ENCODE data around the gene RBBP8.
"Not testable (repeated sequence)": the region's sequence is repeated elsewhere in the genome, so short reads cannot be mapped to it uniquely, and the experiment has no call there.

The RBBP8 gene

GRCh38 chr18:22933206-22933965 lies at the start of gene RBBP8:
TSS of gene RBBP8 (plus strand) at chr18:22933328. CDS start at chr18:22936852, 3,524 bp downstream.
- peak; percentile 63 for DNase-seq

- DNase-seq = no peak
Observed at GRCh38 chr18:22883827-22884226, 49.3 kb upstream of the RBBP8 start.

GRCh38 chr18:22885694-22886093 lies 47.4 kb upstream of the RBBP8 start:
- DNase-seq = not testable (repeated sequence)

GRCh38 chr18:22899421-22899820 lies 33.7 kb upstream of the RBBP8 start:
- DNase-seq = no peak

GRCh38 chr18:22900558-22901238 lies 32.4 kb upstream of the RBBP8 start:
- DNase-seq = no peak

GRCh38 chr18:22902093-22902492 lies 31.0 kb upstream of the RBBP8 start:
- DNase-seq = no peak

GRCh38 chr18:22903248-22903647 lies 29.9 kb upstream of the RBBP8 start:
- not testable (repeated sequence) for DNase-seq

- DNase-seq = no peak
Observed at GRCh38 chr18:22912149-22912548, 21.0 kb upstream of the RBBP8 start.

- no peak for DNase-seq
Observed at GRCh38 chr18:22912835-22913234, 20.3 kb upstream of the RBBP8 start.

- peak; percentile 91 for DNase-seq
Observed at GRCh38 chr18:22913861-22914260, 19.3 kb upstream of the RBBP8 start.

GRCh38 chr18:22914633-22915032 lies 18.5 kb upstream of the RBBP8 start:
- DNase-seq = no peak

- no peak for DNase-seq
Observed at GRCh38 chr18:22915337-22915736, 17.8 kb upstream of the RBBP8 start.

- DNase-seq = no peak
Observed at GRCh38 chr18:22921772-22922171, 11.4 kb upstream of the RBBP8 start.

- DNase-seq = no peak
Observed at GRCh38 chr18:22924589-22924988, 8.5 kb upstream of the RBBP8 start.

GRCh38 chr18:22926454-22926853 lies 6.7 kb upstream of the RBBP8 start:
- no peak for DNase-seq

GRCh38 chr18:22928339-22928738 lies 4.8 kb upstream of the RBBP8 start:
- DNase-seq = no peak

- no peak for DNase-seq
Observed at GRCh38 chr18:22930089-22930713, 2.9 kb upstream of the RBBP8 start.

GRCh38 chr18:22932885-22933205 lies 283 bp upstream of the RBBP8 start:
- DNase-seq = no peak

GRCh38 chr18:22933966-22934423 lies 867 bp downstream of the RBBP8 start:
- no peak for DNase-seq

GRCh38 chr18:22934789-22935188 lies 1.7 kb downstream of the RBBP8 start:
- DNase-seq = no peak

- no peak for DNase-seq
Observed at GRCh38 chr18:22935431-22935830, 2.3 kb downstream of the RBBP8 start.

GRCh38 chr18:22936515-22936914 lies 3.4 kb downstream of the RBBP8 start:
- DNase-seq = no peak

GRCh38 chr18:22939649-22940048 lies 6.5 kb downstream of the RBBP8 start:
- no peak for DNase-seq

GRCh38 chr18:22943847-22944246 lies 10.7 kb downstream of the RBBP8 start:
- no peak for DNase-seq

All from NCI-H510A (cell line).